GM10266 (cell line): ENCODE data around the gene L1CAM.

Experiments used
- DNase-seq: peaks from one replicate; pipeline ENCODE4 v3.0.0; 2012; ENCODE audit errors: extremely low spot score
- CTCF ChIP-seq: IDR thresholded peaks from 2 replicates; pipeline ENCODE4 v1.5.1; 2012; ENCODE audit warnings: mild to moderate bottlenecking, low read depth; ENCODE audit not compliant: control insufficient read depth, insufficient read depth; ENCODE audit errors: missing control alignments

Gene L1CAM

GRCh38 chrX:153829799-153830639 lies 56.0 kb downstream of the L1CAM start, which contains the start of gene PDZD4:
Gene PDZD4 (minus strand): TSS chrX:153830544. CDS start chrX:153830298, 246 bp downstream.
- peak; percentile 22 for DNase-seq
- TF ChIP-seq CTCF: no peak

- TF ChIP-seq CTCF: no peak
- DNase-seq: peak; percentile 3
Observed at GRCh38 chrX:153829549-153829798, 56.5 kb downstream of the L1CAM start.

GRCh38 chrX:153828723-153829548 lies 57.0 kb downstream of the L1CAM start:
- TF ChIP-seq CTCF: no peak
- peak; percentile 2 for DNase-seq

- peak; percentile 6 for DNase-seq
- no peak for TF ChIP-seq CTCF
Observed at GRCh38 chrX:153828308-153828707, 57.7 kb downstream of the L1CAM start.

- no peak for TF ChIP-seq CTCF
- DNase-seq: peak; percentile 5
Observed at GRCh38 chrX:153827903-153828302, 58.1 kb downstream of the L1CAM start.

- TF ChIP-seq CTCF: no peak
- no peak for DNase-seq
Observed at GRCh38 chrX:153827016-153827415, 59.0 kb downstream of the L1CAM start.

GRCh38 chrX:153825042-153825441 lies 60.9 kb downstream of the L1CAM start:
- TF ChIP-seq CTCF: no peak
- DNase-seq: peak; percentile 2
